Measurements from ENCODE around the gene TRIM17.

The TRIM17 gene

GRCh38 chr1:228364706-228365213 is 51.9 kb downstream of the TRIM17 start:
- no peaks in the 10 kb centered on the region for H4K20me1 ChIP-seq (ENCODE audit: insufficient read depth, low read length)
- H3K4me2 ChIP-seq (ENCODE audit: insufficient read depth, low read length) = no peak overlapping the region
- no peaks in the 10 kb centered on the region for H3K36me3 ChIP-seq (ENCODE audit: insufficient read depth, low read length)
- no peaks in the 10 kb centered on the region for H3K27me3 ChIP-seq (ENCODE audit: insufficient read depth, low read length, poor library complexity)
- H3K9ac ChIP-seq (ENCODE audit: low read depth, low read length) = no peak overlapping the region
- H3K4me1 ChIP-seq (ENCODE audit: insufficient read depth, low read length) = no peaks in the 10 kb centered on the region
- ATAC-seq (ENCODE audit: insufficient read depth, low read depth) (no peak), DNase-seq (no peak)
- no peaks in the 10 kb centered on the region for H3K79me2 ChIP-seq (ENCODE audit: insufficient read depth, low read length)
- H3K27ac ChIP-seq (ENCODE audit: low read length) = no peak overlapping the region
- no peak overlapping the region for H2AFZ ChIP-seq (ENCODE audit: low read depth, low read length)
- TF ChIP-seq CTCF (IDR thresholded peaks at IDR 0.05; ENCODE audit: borderline replicate concordance, extremely low read depth, low read length, poor library complexity, severe bottlenecking) = no peak
- TF ChIP-seq EZH2 (IDR thresholded peaks at IDR 0.05; ENCODE audit: borderline replicate concordance, low read depth, low read length, severe bottlenecking) = no peak
- H3K9me3 ChIP-seq (ENCODE audit: insufficient read depth, low read length, severe bottlenecking) = no peaks in the 10 kb centered on the region
- H3K4me3 ChIP-seq (ENCODE audit: low read depth in 1 of 2, low read length in 2 of 2) = no peak overlapping the region

GRCh38 chr1:228364068-228364705 is 52.5 kb downstream of the TRIM17 start:
- no peaks in the 10 kb centered on the region for H3K27me3 ChIP-seq (ENCODE audit: insufficient read depth, low read length, poor library complexity)
- H3K9me3 ChIP-seq (ENCODE audit: insufficient read depth, low read length, severe bottlenecking) = no peaks in the 10 kb centered on the region
- H2AFZ ChIP-seq (ENCODE audit: low read depth, low read length) = no peak overlapping the region
- H3K4me3 ChIP-seq (ENCODE audit: low read depth in 1 of 2, low read length in 2 of 2) = no peak overlapping the region
- no peaks in the 10 kb centered on the region for H3K79me2 ChIP-seq (ENCODE audit: insufficient read depth, low read length)
- ATAC-seq (ENCODE audit: insufficient read depth, low read depth) (no peak), DNase-seq (no peak)
- H3K36me3 ChIP-seq (ENCODE audit: insufficient read depth, low read length) = no peaks in the 10 kb centered on the region
- TF ChIP-seq CTCF (IDR thresholded peaks at IDR 0.05; ENCODE audit: borderline replicate concordance, extremely low read depth, low read length, poor library complexity, severe bottlenecking) = no peak
- no peak for TF ChIP-seq EZH2 (IDR thresholded peaks at IDR 0.05; ENCODE audit: borderline replicate concordance, low read depth, low read length, severe bottlenecking)
- H3K4me1 ChIP-seq (ENCODE audit: insufficient read depth, low read length) = no peaks in the 10 kb centered on the region
- no peaks in the 10 kb centered on the region for H4K20me1 ChIP-seq (ENCODE audit: insufficient read depth, low read length)
- no peak overlapping the region for H3K4me2 ChIP-seq (ENCODE audit: insufficient read depth, low read length)
- no peak overlapping the region for H3K27ac ChIP-seq (ENCODE audit: low read length)
- H3K9ac ChIP-seq (ENCODE audit: low read depth, low read length) = no peak overlapping the region

- TF ChIP-seq CTCF (IDR thresholded peaks at IDR 0.05; ENCODE audit: borderline replicate concordance, extremely low read depth, low read length, poor library complexity, severe bottlenecking) = no peak
- no peak for TF ChIP-seq EZH2 (IDR thresholded peaks at IDR 0.05; ENCODE audit: borderline replicate concordance, low read depth, low read length, severe bottlenecking)
Observed at GRCh38 chr1:228363686-228364067, 53.0 kb downstream of the TRIM17 start.

More at GRCh38 chr1:228363686-228364067, 53.0 kb downstream of the TRIM17 start:
- no peak overlapping the region for H3K27ac ChIP-seq (ENCODE audit: low read length)
- H4K20me1 ChIP-seq (ENCODE audit: insufficient read depth, low read length) = no peaks in the 10 kb centered on the region
- no peak overlapping the region for H2AFZ ChIP-seq (ENCODE audit: low read depth, low read length)
- H3K4me2 ChIP-seq (ENCODE audit: insufficient read depth, low read length) = no peak overlapping the region
- ATAC-seq (ENCODE audit: insufficient read depth, low read depth) (no peak), DNase-seq (no peak)
- H3K79me2 ChIP-seq (ENCODE audit: insufficient read depth, low read length) = no peaks in the 10 kb centered on the region
- no peaks in the 10 kb centered on the region for H3K4me1 ChIP-seq (ENCODE audit: insufficient read depth, low read length)
- H3K9me3 ChIP-seq (ENCODE audit: insufficient read depth, low read length, severe bottlenecking) = no peaks in the 10 kb centered on the region
- no peaks in the 10 kb centered on the region for H3K27me3 ChIP-seq (ENCODE audit: insufficient read depth, low read length, poor library complexity)
- no peaks in the 10 kb centered on the region for H3K36me3 ChIP-seq (ENCODE audit: insufficient read depth, low read length)
- no peak overlapping the region for H3K9ac ChIP-seq (ENCODE audit: low read depth, low read length)
- H3K4me3 ChIP-seq (ENCODE audit: low read depth in 1 of 2, low read length in 2 of 2) = no peak overlapping the region
